Smooth muscle cell (in vitro differentiated cells): ENCODE results near the gene MVB12B. TPM values are rescaled to one million over a fixed set of nuclear protein-coding genes. Genes with fewer than 3 reads are reported as not detected.

Source experiments
- DNase-seq: peaks from one replicate; lab custom pipeline; 2025; ENCODE audit not compliant: unreplicated experiment; lab: John Stamatoyannopoulos, UW
- H2AFZ ChIP-seq: fragments of 200-600 bp; sonication (generic); 2 replicates; pipeline ENCODE4 v1.6.0; 2016; ENCODE audit warnings: antibody characterized with exemption, low read depth, mild to moderate bottlenecking
- H3F3A ChIP-seq: fragments of 200-600 bp; sonication (generic); 2 replicates; pipeline ENCODE4 v1.6.0; 2017; ENCODE audit warnings: antibody characterized with exemption, low read depth
- H3K27ac ChIP-seq: fragments of 200-600 bp; sonication (generic); 2 replicates; pipeline ENCODE4 v1.5.1; 2016; ENCODE audit warnings: low read depth, mild to moderate bottlenecking
- H3K27me3 ChIP-seq: fragments of 200-600 bp; sonication (generic); 2 replicates; pipeline ENCODE4 v1.6.1; 2016; ENCODE audit warnings: low read depth, mild to moderate bottlenecking
- H3K36me3 ChIP-seq: fragments of 200-600 bp; sonication (generic); 2 replicates; pipeline ENCODE4 v1.5.1; 2016; ENCODE audit warnings: low read depth
- H3K4me1 ChIP-seq: fragments of 200-600 bp; sonication (generic); 2 replicates; pipeline ENCODE4 v1.5.1; 2016; ENCODE audit warnings: low read depth
- H3K4me2 ChIP-seq: fragments of 200-600 bp; sonication (generic); 2 replicates; pipeline ENCODE4 v1.6.0; 2016; ENCODE audit warnings: mild to moderate bottlenecking
- H3K4me3 ChIP-seq: fragments of 200-600 bp; sonication (generic); 2 replicates; pipeline ENCODE4 v1.5.1; 2016; ENCODE audit warnings: mild to moderate bottlenecking
- H3K79me2 ChIP-seq: fragments of 200-600 bp; sonication (generic); 2 replicates; pipeline ENCODE4 v1.6.0; 2016; ENCODE audit warnings: low read depth, mild to moderate bottlenecking
- H3K9ac ChIP-seq: fragments of 200-600 bp; sonication (generic); 2 replicates; pipeline ENCODE4 v1.6.0; 2016; ENCODE audit warnings: low read depth
- H3K9me3 ChIP-seq: fragments of 200-600 bp; sonication (generic); replicated peaks from 2 replicates; pipeline ENCODE4 v1.5.1; 2016; ENCODE audit warnings: low read depth
- H4K20me1 ChIP-seq: fragments of 200-600 bp; sonication (generic); 2 replicates; pipeline ENCODE4 v1.6.0; 2016; ENCODE audit warnings: low read depth
- CTCF ChIP-seq: fragments of 200-600 bp; sonication (generic); IDR thresholded peaks from 2 replicates; pipeline ENCODE4 v1.5.1; 2017; ENCODE audit warnings: borderline replicate concordance, mild to moderate bottlenecking, antibody characterized with exemption; ENCODE audit not compliant: insufficient read depth, poor library complexity, severe bottlenecking
- WGBS: methylation state at CpG from one replicate; pipeline ENCODE4 v1.1.7; 2016; ENCODE audit warnings: low lambda C conversion rate; 5-methylcytosine and 5-hydroxymethylcytosine counted together
- polyA plus RNA-seq: library from polyadenylated mRNA; unstranded; fragments of >200 nt; fragmentation: Nextera tagmentation; extraction: Ambion mirVana; gene quantifications from 2 replicates; pipeline ENCODE4 v1.2.1, GENCODE V29; 2016
- total RNA-seq: library from RNA; depleted of rRNA; stranded (reverse); fragments of >200 nt; gene quantifications from 2 replicates; pipeline ENCODE4 v1.2.3, GENCODE V29; 2014

The MVB12B gene
- total and polyA plus RNA-seq, 2 experiments from 2014 or later = 4.3 to 5.4 TPM

DNA sequence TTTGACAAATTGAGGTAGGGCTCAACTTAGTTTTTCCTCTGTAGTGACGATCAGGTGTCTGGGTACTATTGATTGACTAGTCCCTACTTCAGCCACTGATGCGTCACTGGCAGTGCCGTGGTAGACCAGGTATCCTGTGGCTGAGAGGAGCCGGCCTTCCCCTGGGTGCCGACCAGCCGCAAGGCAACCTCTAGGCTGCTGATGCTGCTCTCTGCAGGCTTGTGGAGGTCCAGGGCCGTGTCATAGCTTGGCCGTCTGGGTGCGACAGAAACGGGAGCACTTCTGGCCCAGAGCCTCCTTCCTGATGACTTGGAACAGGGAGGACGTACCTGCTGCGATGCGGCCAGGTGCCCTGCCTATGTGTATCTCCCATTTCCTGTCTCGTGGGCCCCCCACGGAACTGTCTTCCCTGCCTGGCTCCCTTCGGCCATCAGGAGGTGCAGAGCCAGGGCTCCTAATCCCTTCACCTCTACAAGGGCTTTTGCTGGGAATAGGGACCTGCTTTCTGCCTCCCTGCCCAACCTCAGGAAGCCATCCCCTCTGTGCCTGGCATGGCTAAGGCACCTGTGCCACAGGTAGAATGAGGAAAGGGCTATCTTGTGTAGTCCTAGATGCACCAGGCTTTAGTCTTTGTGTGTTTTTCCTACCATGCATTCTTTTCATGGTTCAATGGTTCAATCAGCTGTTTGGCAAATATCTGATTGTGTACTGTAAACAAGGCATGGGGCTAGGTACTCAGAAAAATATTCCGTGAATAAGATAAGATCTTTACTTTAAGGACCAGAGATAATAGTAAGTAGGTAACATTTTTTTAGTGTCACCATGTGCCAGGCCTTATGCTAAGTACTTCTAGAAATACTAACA is 44.6 kb downstream of the MVB12B start:
- 90% methylated on average over 17 of the region's 17 CpGs for WGBS
- no peak for DNase-seq
- Histone ChIP-seq H3K4me2 (no peak overlapping the region), H3K4me3 (no peak overlapping the region), H3K9me3 (no peaks in the 10 kb centered on the region), H3K36me3 (no peaks in the 10 kb centered on the region), H3K27me3 (no peaks in the 10 kb centered on the region), H3K4me1 (peaks cover 41% of the 10 kb centered on the region), H3K27ac (peak overlapping the region; percentile 84), H3K79me2 (peaks cover 3% of the 10 kb centered on the region), H2AFZ (no peak overlapping the region), H3K9ac (no peak overlapping the region), H3F3A (peaks cover 35% of the 10 kb centered on the region), H4K20me1 (no peaks in the 10 kb centered on the region)
- TF ChIP-seq CTCF = no peak

DNA sequence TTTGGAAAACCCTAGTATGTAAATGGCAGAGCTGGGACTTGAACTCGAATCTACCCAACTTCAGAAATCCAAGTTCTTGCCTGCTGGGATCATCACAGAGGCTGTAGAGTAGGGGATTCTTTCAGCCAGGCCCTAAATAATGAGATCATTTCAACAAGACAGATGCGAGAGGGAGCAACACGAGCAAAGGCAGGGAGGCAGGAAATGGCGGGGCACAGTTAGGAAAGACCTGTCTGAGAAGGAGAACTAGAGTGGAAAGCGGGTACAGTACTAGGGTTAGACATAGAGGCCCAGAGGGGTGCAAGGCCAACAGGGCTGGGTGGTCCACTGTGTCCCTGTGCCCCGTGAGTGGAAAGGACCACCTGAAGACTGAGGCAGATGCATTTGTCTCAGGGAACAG is 46.1 kb downstream of the MVB12B start:
- Histone ChIP-seq H3K9me3 (no peaks in the 10 kb centered on the region), H3K79me2 (peaks cover 3% of the 10 kb centered on the region), H3K36me3 (no peaks in the 10 kb centered on the region), H3K4me1 (peaks cover 52% of the 10 kb centered on the region), H3K27me3 (no peaks in the 10 kb centered on the region), H3K4me2 (peak overlapping the region; percentile 69), H3K27ac (peak overlapping the region; percentile 84), H3K4me3 (no peak overlapping the region), H3F3A (peaks cover 35% of the 10 kb centered on the region), H2AFZ (no peak overlapping the region), H3K9ac (no peak overlapping the region), H4K20me1 (no peaks in the 10 kb centered on the region)
- WGBS = 68% methylated on average over 6 of the region's 6 CpGs
- no peak for DNase-seq
- no peak for TF ChIP-seq CTCF

GRCh38 chr9:126373241-126373640 is 46.6 kb downstream of the MVB12B start:
- WGBS = 12% methylated on average over 5 of the region's 5 CpGs
- no peak overlapping the region for H2AFZ ChIP-seq
- H4K20me1 ChIP-seq = no peaks in the 10 kb centered on the region
- H3K9ac ChIP-seq = peak overlapping the region; percentile 9
- no peaks in the 10 kb centered on the region for H3K36me3 ChIP-seq
- peaks cover 35% of the 10 kb centered on the region for H3F3A ChIP-seq
- peak overlapping the region; percentile 84 for H3K27ac ChIP-seq
- H3K4me1 ChIP-seq = peaks cover 56% of the 10 kb centered on the region
- H3K4me3 ChIP-seq = no peak overlapping the region
- TF ChIP-seq CTCF = no peak
- peaks cover 3% of the 10 kb centered on the region for H3K79me2 ChIP-seq
- peak overlapping the region; percentile 69 for H3K4me2 ChIP-seq
- DNase-seq = no peak
- no peaks in the 10 kb centered on the region for H3K9me3 ChIP-seq
- no peaks in the 10 kb centered on the region for H3K27me3 ChIP-seq
